Activated T-helper 1 cell treated with anti-CD3 and anti-CD28 coated beads, Interleukin-12 subunit alpha, Interleukin-12 subunit beta, Interleukin-2, Interleukin-4 antibody, amounts not matched to agents 30 ng/mL and 10 ng/mL and 1 ng/mL, durations not matched to agents 14 hours and 24 hours and 36 hours (primary cell): ENCODE results near the gene ELMO3. TPM values are rescaled to one million over a fixed set of nuclear protein-coding genes. Genes with fewer than 3 reads are reported as not detected.

Source experiments
- DNase-seq: peaks from one replicate; pipeline ENCODE4 v3.0.0; 2021; ENCODE audit warnings: low spot score
- H3K27ac Mint-ChIP-seq: one replicate; pipeline ENCODE4 v1.8.0; 2021; ENCODE audit warnings: mild to moderate bottlenecking, mixed read lengths
- H3K27me3 Mint-ChIP-seq: one replicate; pipeline ENCODE4 v1.8.0; 2022; ENCODE audit warnings: mild to moderate bottlenecking, moderate library complexity, mixed read lengths; ENCODE audit not compliant: insufficient read depth
- H3K36me3 Mint-ChIP-seq: one replicate; pipeline ENCODE4 v1.8.0; 2021; ENCODE audit warnings: low read depth, mixed read lengths
- H3K4me1 Mint-ChIP-seq: one replicate; pipeline ENCODE4 v1.8.0; 2021; ENCODE audit warnings: low read depth, mixed read lengths
- H3K4me3 Mint-ChIP-seq: one replicate; pipeline ENCODE4 v1.8.0; 2021; ENCODE audit warnings: mild to moderate bottlenecking, moderate library complexity, mixed read lengths
- H3K9me3 Mint-ChIP-seq: one replicate; pipeline ENCODE4 v1.8.0; 2021; ENCODE audit warnings: mixed read lengths
- intact Hi-C: fragments of 100-400 bp; cut with micrococcal nuclease; formaldehyde crosslinking; loops from one replicate; pipeline ENCODE4 v1.15.1; 2024
- total RNA-seq: library from RNA; stranded (reverse); gene quantifications from 2 replicates; pipeline ENCODE4 v1.2.3, GENCODE V29; 2022

ELMO3 gene
- total RNA-seq, 1 donor from 2014 or later = 8.5 TPM

DNA sequence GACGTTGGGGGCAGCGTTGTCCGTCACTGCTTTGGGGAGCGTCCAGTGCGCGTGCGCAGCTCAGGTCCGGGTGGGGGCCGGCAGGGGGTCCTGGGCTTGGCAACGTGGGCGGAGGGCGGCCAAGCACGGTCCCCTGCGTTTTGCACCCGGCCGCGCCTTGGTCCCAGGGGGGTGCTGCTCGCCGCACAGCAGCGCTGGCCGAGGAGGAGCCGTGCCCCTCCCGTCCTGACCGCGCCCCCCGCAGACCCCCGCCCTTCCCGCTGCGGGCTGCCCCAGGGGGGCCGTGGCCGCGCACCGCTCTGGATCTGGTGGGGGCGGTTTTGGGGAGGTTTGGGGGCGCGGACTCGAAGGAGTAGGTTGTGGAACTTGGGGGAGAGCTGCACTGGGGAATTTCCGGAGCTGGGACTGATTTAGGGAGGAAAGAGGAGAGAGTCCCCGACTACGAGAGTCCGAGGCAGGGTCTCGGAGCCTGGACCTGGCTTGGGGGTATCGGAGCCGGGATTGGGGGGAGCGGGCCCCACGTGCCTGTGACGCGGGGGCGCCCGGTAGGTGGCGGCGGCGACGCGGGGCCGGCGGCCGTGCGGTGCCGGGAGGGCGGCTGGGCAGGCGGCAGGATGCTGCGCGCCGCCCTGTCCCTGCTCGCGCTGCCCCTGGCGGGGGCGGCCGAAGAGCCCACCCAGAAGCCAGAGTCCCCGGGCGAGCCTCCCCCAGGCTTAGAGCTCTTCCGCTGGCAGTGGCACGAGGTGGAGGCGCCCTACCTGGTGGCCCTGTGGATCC lies 49.7 kb downstream of the ELMO3 start, which contains the start of gene SLC9A5:
Gene SLC9A5, plus strand, starts transcription at position 579 of the 777 bp plus-strand sequence. Its CDS starts 36 bp downstream, at position 615.
- H3K36me3 Mint-ChIP-seq = no peaks in the 10 kb centered on the region
- peak within 1 kb of the TSS; percentile 87 for H3K27ac Mint-ChIP-seq
- no peaks in the 10 kb centered on the region for H3K9me3 Mint-ChIP-seq
- peak; percentile 40 for DNase-seq
- intact Hi-C loops = loop anchor here (1.0 to 10.0 kb wide), 5 partner anchors 221 to 1076 kb away; partner anchors contain the start of genes CBFB, CTCF and NFATC3
- peaks cover 44% of the 10 kb centered on the region for H3K4me1 Mint-ChIP-seq
- peaks cover 6% of the 10 kb centered on the region for H3K27me3 Mint-ChIP-seq
- peak within 1 kb of the TSS; percentile 85 for H3K4me3 Mint-ChIP-seq

DNA sequence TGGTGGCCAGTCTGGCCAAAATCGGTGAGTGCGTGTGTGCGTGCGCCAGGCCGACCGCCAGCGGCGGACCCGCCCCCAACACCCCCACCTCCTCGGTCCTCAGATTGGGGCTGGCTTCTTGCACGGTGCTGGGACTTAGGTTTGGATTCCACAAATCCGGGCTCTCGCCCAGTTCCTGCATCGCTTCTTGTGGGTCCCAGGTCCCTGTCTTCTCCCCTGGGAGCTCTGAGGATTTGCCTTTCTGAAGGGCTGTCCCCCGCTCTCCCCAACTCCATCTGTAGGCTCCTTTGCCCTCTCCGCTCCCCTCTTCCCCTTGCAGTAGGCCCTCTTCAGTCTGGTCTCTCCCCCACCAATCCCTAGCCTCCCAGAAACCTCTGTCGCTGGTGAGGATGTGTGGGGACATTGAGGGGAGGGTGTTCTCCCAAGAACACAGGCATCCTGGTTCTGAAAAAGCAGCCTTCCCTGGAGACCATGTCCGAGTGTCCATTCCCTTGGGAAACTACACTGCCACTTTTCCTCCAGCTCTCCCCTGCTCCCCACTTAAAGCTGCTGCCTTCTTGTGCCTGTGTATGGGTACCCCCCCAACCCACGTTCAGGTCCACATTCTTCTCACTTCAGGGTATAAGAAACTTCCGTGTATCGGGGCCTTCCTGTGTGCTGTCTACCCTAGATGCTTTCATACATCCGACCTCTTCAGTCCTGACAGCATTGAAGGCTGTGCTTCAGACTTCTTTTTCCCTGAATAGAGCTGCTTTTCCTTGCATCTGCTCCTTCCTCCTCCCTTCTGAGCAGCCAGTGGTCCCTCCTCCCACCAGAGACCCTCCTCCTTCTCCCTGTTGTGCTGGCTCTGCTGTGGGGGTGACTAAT lies 50.5 kb downstream of the ELMO3 start:
- H3K27me3 Mint-ChIP-seq = peaks cover 6% of the 10 kb centered on the region
- peak overlapping the region; percentile 65 for H3K27ac Mint-ChIP-seq
- H3K9me3 Mint-ChIP-seq = no peaks in the 10 kb centered on the region
- peaks cover 36% of the 10 kb centered on the region for H3K4me1 Mint-ChIP-seq
- peak overlapping the region; percentile 78 for H3K4me3 Mint-ChIP-seq
- no peaks in the 10 kb centered on the region for H3K36me3 Mint-ChIP-seq
- intact Hi-C loops = loop anchor here (5.0 to 10.0 kb wide), 4 partner anchors 222 to 1075 kb away; partner anchors contain the start of genes CBFB, CTCF and NFATC3
- no peak for DNase-seq

DNA sequence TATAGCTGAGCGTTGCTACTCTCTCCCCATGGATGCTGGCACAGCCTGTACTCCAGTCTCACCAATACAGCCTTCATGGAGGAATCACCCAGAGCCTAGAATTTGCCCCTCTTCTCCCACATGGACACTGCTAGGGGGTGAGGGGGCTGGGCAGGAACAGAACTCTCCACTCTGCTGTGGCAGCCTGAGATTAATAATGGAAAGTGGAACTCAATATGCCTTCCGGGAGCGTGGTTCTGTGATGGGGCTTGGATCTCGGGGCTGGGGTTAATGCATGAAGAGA lies 51.1 kb downstream of the ELMO3 start:
- intact Hi-C loops = no loop called here
- Mint-ChIP-seq H3K27ac (peak overlapping the region; percentile 65), H3K36me3 (no peaks in the 10 kb centered on the region), H3K4me1 (peaks cover 30% of the 10 kb centered on the region), H3K4me3 (peak overlapping the region; percentile 78), H3K9me3 (no peaks in the 10 kb centered on the region), H3K27me3 (peaks cover 6% of the 10 kb centered on the region)
- DNase-seq = no peak

DNA sequence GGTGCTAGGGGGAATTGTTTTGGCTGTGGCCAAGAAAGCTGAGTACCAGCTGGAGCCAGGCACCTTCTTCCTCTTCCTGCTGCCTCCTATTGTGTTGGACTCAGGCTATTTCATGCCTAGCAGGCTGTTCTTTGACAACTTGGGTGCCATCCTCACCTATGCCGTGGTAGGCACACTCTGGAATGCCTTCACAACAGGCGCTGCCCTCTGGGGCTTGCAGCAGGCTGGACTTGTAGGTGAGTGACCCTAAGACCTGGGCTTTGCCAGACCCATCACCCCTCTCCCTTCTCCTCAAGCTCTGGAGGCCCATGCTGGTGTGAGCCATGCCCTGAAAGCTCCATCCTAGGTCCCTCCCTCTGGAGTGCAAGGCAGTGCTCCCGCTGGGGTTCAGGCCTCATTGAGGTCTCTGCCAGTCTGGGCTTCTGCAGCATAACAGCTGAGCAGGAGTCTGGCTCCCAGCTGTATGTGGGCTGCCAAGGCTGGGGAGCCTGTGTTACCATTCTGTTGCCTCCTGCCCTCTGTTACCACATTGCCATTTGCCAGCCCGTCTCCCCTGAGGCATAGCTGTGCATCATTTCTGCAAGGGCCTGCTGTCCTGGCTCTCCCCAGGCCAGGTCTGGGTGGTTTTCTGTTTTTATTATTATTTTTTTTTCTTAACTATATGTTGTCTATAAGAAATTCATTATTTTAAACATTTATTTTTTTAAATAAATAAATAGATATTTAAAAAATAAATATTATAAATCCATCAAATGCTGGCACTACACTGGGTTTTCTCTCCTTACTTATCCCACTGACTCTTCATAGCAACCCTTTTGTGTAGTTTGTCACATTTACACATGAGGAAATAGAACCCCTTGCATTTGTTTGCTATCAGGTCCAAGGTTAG lies 53.9 kb downstream of the ELMO3 start:
- no peaks in the 10 kb centered on the region for H3K36me3 Mint-ChIP-seq
- peaks cover 6% of the 10 kb centered on the region for H3K27me3 Mint-ChIP-seq
- no peak overlapping the region for H3K27ac Mint-ChIP-seq
- intact Hi-C loops = no loop called here
- no peak for DNase-seq
- H3K9me3 Mint-ChIP-seq = no peaks in the 10 kb centered on the region
- H3K4me1 Mint-ChIP-seq = peaks cover 20% of the 10 kb centered on the region
- H3K4me3 Mint-ChIP-seq = no peak overlapping the region

Other genes with a start within 250 kb of the ELMO3 start
- 5.6 and 7.3 TPM in 2 replicates for gene CES3, start 237.9 kb upstream of the ELMO3 start, total RNA-seq
- 33.2 and 34.2 TPM in 2 replicates for gene CES4A, start 210.5 kb upstream of the ELMO3 start, total RNA-seq
- gene CBFB, start 170.0 kb upstream of the ELMO3 start, total RNA-seq = 171 and 175 TPM in 2 replicates
- gene PHAF1, start 89.2 kb upstream of the ELMO3 start, total RNA-seq = 20.5 and 20.6 TPM in 2 replicates
- gene B3GNT9, start 48.1 kb upstream of the ELMO3 start, total RNA-seq = 6.2 TPM in 2 replicates
- gene TRADD, start 39.2 kb upstream of the ELMO3 start, total RNA-seq = 29.0 TPM in 2 replicates
- 19.3 and 22.4 TPM in 2 replicates for gene FBXL8, start 39.2 kb upstream of the ELMO3 start, total RNA-seq
- 30.3 and 36.8 TPM in 2 replicates for gene HSF4, start 34.4 kb upstream of the ELMO3 start, total RNA-seq
- 19.0 and 22.9 TPM in 2 replicates for gene NOL3, start 28.6 kb upstream of the ELMO3 start, total RNA-seq
- gene MATCAP1, start 15.2 kb upstream of the ELMO3 start, total RNA-seq = 45.5 and 48.2 TPM in 2 replicates
- 0.34 TPM in 1 of 2 replicates, not detected in the other for gene EXOC3L1, start 9.0 kb upstream of the ELMO3 start, total RNA-seq
- 174 and 181 TPM in 2 replicates for gene E2F4, start 7.0 kb upstream of the ELMO3 start, total RNA-seq
- 68.5 and 72.4 TPM in 2 replicates for gene TMEM208, start 28.0 kb downstream of the ELMO3 start, total RNA-seq
- 116 and 119 TPM in 2 replicates for gene FHOD1, start 48.4 kb downstream of the ELMO3 start, total RNA-seq
- gene SLC9A5, start 49.8 kb downstream of the ELMO3 start, total RNA-seq = 5.1 TPM in 2 replicates
- gene PLEKHG4, start 80.4 kb downstream of the ELMO3 start, total RNA-seq = 39.6 and 42.3 TPM in 2 replicates
- 0.22 and 0.62 TPM in 2 replicates for gene KCTD19, start 127.6 kb downstream of the ELMO3 start, total RNA-seq
- 0.22 and 0.23 TPM in 2 replicates for gene LRRC36, start 127.7 kb downstream of the ELMO3 start, total RNA-seq
- gene TPPP3, start 194.4 kb downstream of the ELMO3 start, total RNA-seq = not detected in 2 replicates
- 0.76 and 0.88 TPM in 2 replicates for gene ZDHHC1, start 217.3 kb downstream of the ELMO3 start, total RNA-seq
- 3.6 and 5.0 TPM in 2 replicates for gene HSD11B2, start 232.0 kb downstream of the ELMO3 start, total RNA-seq